CD4-positive, alpha-beta memory T cell (primary cell): ENCODE results near the gene GTF3C4. TPM values are rescaled to one million over a fixed set of nuclear protein-coding genes. Genes with fewer than 3 reads are reported as not detected.

ENCODE experiments used
- CTCF ChIA-PET: fragments of 350-600 bp; sonication (Branson Sonifier 250); formaldehyde crosslinking; loops from one replicate; lab custom pipeline; 2021; ENCODE audit warnings: inconsistent platforms; ENCODE audit not compliant: partially characterized antibody; lab: Charles Lee
- POLR2A ChIA-PET: fragments of 350-600 bp; sonication (Branson Sonifier 250); formaldehyde crosslinking; loops from one replicate; lab custom pipeline; 2021; ENCODE audit not compliant: partially characterized antibody; lab: Charles Lee
- DNase-seq, 5 donors: peaks; one replicate each; pipeline versions ENCODE4 v3.0.0 to v3.0.0-alpha.2; 2020 to 2022; ENCODE audit warnings: mixed read lengths in 1 of 5
- H3K27ac ChIP-seq: one replicate; pipeline ENCODE4 v1.7.0; 2013; ENCODE audit warnings: low read depth, low read length
- H3K27me3 ChIP-seq: 2 replicates; pipeline ENCODE4 v1.7.0; 2013; ENCODE audit warnings: mild to moderate bottlenecking, low read length, moderate library complexity; ENCODE audit not compliant: insufficient read depth
- H3K36me3 ChIP-seq: 2 replicates; pipeline ENCODE4 v1.7.0; 2013; ENCODE audit warnings: mild to moderate bottlenecking, low read length, moderate library complexity; ENCODE audit not compliant: insufficient read depth
- H3K4me1 ChIP-seq: 2 replicates; pipeline ENCODE4 v1.7.0; 2013; ENCODE audit warnings: mild to moderate bottlenecking, low read length, moderate library complexity; ENCODE audit not compliant: insufficient read depth
- H3K4me3 ChIP-seq, 2 donors: one replicate each; pipeline ENCODE4 v1.7.0; 2013; ENCODE audit warnings: low read length in 2 of 2, mild to moderate bottlenecking in 1 of 2
- H3K9me3 ChIP-seq, 2 donors: one replicate each; pipeline ENCODE4 v1.7.0; 2013; ENCODE audit warnings: low read length in 2 of 2, control low read depth in 1 of 2; ENCODE audit not compliant: control insufficient read depth in 1 of 2
- H3K27ac Mint-ChIP-seq, 7 donors: one replicate each; pipeline ENCODE4 v1.8.0; 2020 to 2021; ENCODE audit warnings: mixed read lengths in 7 of 7, mild to moderate bottlenecking in 6 of 7, inconsistent platforms in 3 of 7, moderate library complexity in 3 of 7
- H3K27me3 Mint-ChIP-seq, 2 donors: one replicate each; pipeline ENCODE4 v1.8.0; 2020 to 2021; ENCODE audit warnings: mixed read lengths in 2 of 2
- H3K36me3 Mint-ChIP-seq, 2 donors: one replicate each; pipeline ENCODE4 v1.8.0; 2020 to 2021; ENCODE audit warnings: mixed read lengths in 2 of 2, inconsistent platforms in 1 of 2, mild to moderate bottlenecking in 1 of 2
- H3K4me1 Mint-ChIP-seq, 4 donors: one replicate each; pipeline ENCODE4 v1.8.0; 2020 to 2021; ENCODE audit warnings: mixed read lengths in 4 of 4, mild to moderate bottlenecking in 1 of 4
- H3K4me3 Mint-ChIP-seq, 8 donors: one replicate each; pipeline ENCODE4 v1.8.0; 2020 to 2021; ENCODE audit warnings: mixed read lengths in 8 of 8, mild to moderate bottlenecking in 7 of 8, moderate library complexity in 6 of 8, inconsistent platforms in 3 of 8
- H3K9me3 Mint-ChIP-seq, 8 donors: one replicate each; pipeline ENCODE4 v1.8.0; 2020 to 2021; ENCODE audit warnings: mixed read lengths in 8 of 8, mild to moderate bottlenecking in 5 of 8, inconsistent platforms in 3 of 8, moderate library complexity in 1 of 8
- intact Hi-C: fragments of 100-400 bp; cut with micrococcal nuclease; formaldehyde crosslinking; loops from one replicate; pipeline ENCODE4 v1.15.1; 2023
- polyA plus RNA-seq, 2 donors: library from polyadenylated mRNA; unstranded; fragments of 300-500 nt; fragmentation: Illumina TruSeq; gene quantifications; one replicate each; pipeline ENCODE4 v1.2.3, GENCODE V29; 2021
- total RNA-seq, 2 experiments: library from RNA; stranded (reverse); gene quantifications; one replicate each; pipeline ENCODE4 v1.2.3, GENCODE V29; 2021

The GTF3C4 gene
- total and polyA plus RNA-seq, 4 experiments from 2014 or later = 2.7 to 13.2 (median 8.3) TPM

- POLR2A ChIA-PET = no interaction called here
- no peaks in the 10 kb centered on the region for H3K4me1 ChIP-seq
- Mint-ChIP-seq H3K4me3 (no peak overlapping the region), H3K9me3 (no peaks in the 10 kb centered on the region), H3K4me1 (peaks cover 0 to 1% (median 0%) of the 10 kb centered on the region in 4 donors), H3K36me3 (peaks cover 72 to 78% of the 10 kb centered on the region in 2 donors), H3K27me3 (no peaks in the 10 kb centered on the region), H3K27ac (no peak overlapping the region)
- no peak overlapping the region for H3K4me3 ChIP-seq
- H3K36me3 ChIP-seq = peaks cover 35% of the 10 kb centered on the region
- DNase-seq = no peak
- no peak overlapping the region for H3K27ac ChIP-seq
- CTCF ChIA-PET = no interaction called here
- intact Hi-C loops = no loop called here
- no peaks in the 10 kb centered on the region for H3K27me3 ChIP-seq
- no peaks in the 10 kb centered on the region for H3K9me3 ChIP-seq
These were observed 40.1 kb upstream of the GTF3C4 start for GRCh38 chr9:132630116-132630515.

- no peak for DNase-seq
- Mint-ChIP-seq H3K4me3 (no peak overlapping the region), H3K27me3 (no peaks in the 10 kb centered on the region), H3K4me1 (peaks cover 0 to 1% (median 0%) of the 10 kb centered on the region in 4 donors), H3K36me3 (peaks cover 68 to 72% of the 10 kb centered on the region in 2 donors), H3K9me3 (no peaks in the 10 kb centered on the region), H3K27ac (no peak overlapping the region)
- Histone ChIP-seq H3K4me3 (no peak overlapping the region), H3K36me3 (peaks cover 30% of the 10 kb centered on the region), H3K4me1 (no peaks in the 10 kb centered on the region), H3K27me3 (no peaks in the 10 kb centered on the region), H3K27ac (no peak overlapping the region), H3K9me3 (no peaks in the 10 kb centered on the region)
- ChIA-PET POLR2A (no interaction called here), CTCF (interaction anchor here (1.2 kb wide), 1 partner anchor 110 kb away, joined by 3 read pairs; no protein-coding TSS in a partner anchor)
- intact Hi-C loops = no loop called here
These were observed 39.5 kb upstream of the GTF3C4 start for GRCh38 chr9:132630811-132631210.

- ChIA-PET CTCF (interaction anchor here (1.2 kb wide), 1 partner anchor 110 kb away, joined by 3 read pairs; no protein-coding TSS in a partner anchor), POLR2A (no interaction called here)
- H3K27me3 Mint-ChIP-seq = no peaks in the 10 kb centered on the region
- H3K4me1 Mint-ChIP-seq = peaks cover 0 to 1% (median 0%) of the 10 kb centered on the region in 4 donors
- H3K4me3 ChIP-seq = no peak overlapping the region
- no peak overlapping the region for H3K4me3 Mint-ChIP-seq
- H3K27ac Mint-ChIP-seq = no peak overlapping the region
- H3K27ac ChIP-seq = no peak overlapping the region
- intact Hi-C loops = no loop called here
- no peaks in the 10 kb centered on the region for H3K4me1 ChIP-seq
- no peaks in the 10 kb centered on the region for H3K9me3 ChIP-seq
- no peaks in the 10 kb centered on the region for H3K9me3 Mint-ChIP-seq
- H3K27me3 ChIP-seq = no peaks in the 10 kb centered on the region
- peaks cover 63 to 70% of the 10 kb centered on the region in 2 donors for H3K36me3 Mint-ChIP-seq
- no peak for DNase-seq
- H3K36me3 ChIP-seq = peaks cover 30% of the 10 kb centered on the region
These were observed 39.0 kb upstream of the GTF3C4 start for GRCh38 chr9:132631280-132631679.

GRCh38 chr9:132631685-132632084 lies 38.6 kb upstream of the GTF3C4 start:
- H3K27me3 ChIP-seq = no peaks in the 10 kb centered on the region
- H3K27ac ChIP-seq = no peak overlapping the region
- ChIA-PET CTCF (interaction anchor here (1.2 kb wide), 1 partner anchor 110 kb away, joined by 3 read pairs; no protein-coding TSS in a partner anchor), POLR2A (no interaction called here)
- H3K4me3 Mint-ChIP-seq = no peak overlapping the region
- DNase-seq = no peak
- peaks cover 0 to 1% (median 0%) of the 10 kb centered on the region in 4 donors for H3K4me1 Mint-ChIP-seq
- H3K9me3 ChIP-seq = no peaks in the 10 kb centered on the region
- H3K36me3 Mint-ChIP-seq = peaks cover 61 to 68% of the 10 kb centered on the region in 2 donors
- no peak overlapping the region for H3K27ac Mint-ChIP-seq
- no peak overlapping the region for H3K4me3 ChIP-seq
- peaks cover 29% of the 10 kb centered on the region for H3K36me3 ChIP-seq
- intact Hi-C loops = no loop called here
- no peaks in the 10 kb centered on the region for H3K9me3 Mint-ChIP-seq
- no peaks in the 10 kb centered on the region for H3K4me1 ChIP-seq
- H3K27me3 Mint-ChIP-seq = no peaks in the 10 kb centered on the region

- no peaks in the 10 kb centered on the region for H3K4me1 ChIP-seq
- Mint-ChIP-seq H3K27me3 (no peaks in the 10 kb centered on the region), H3K4me1 (peaks cover 0 to 1% (median 0%) of the 10 kb centered on the region in 4 donors), H3K27ac (no peak overlapping the region), H3K9me3 (no peaks in the 10 kb centered on the region), H3K4me3 (no peak overlapping the region), H3K36me3 (peaks cover 55 to 69% of the 10 kb centered on the region in 2 donors)
- H3K27me3 ChIP-seq = no peaks in the 10 kb centered on the region
- H3K36me3 ChIP-seq = peaks cover 22% of the 10 kb centered on the region
- intact Hi-C loops = no loop called here
- POLR2A ChIA-PET = no interaction called here
- no peaks in the 10 kb centered on the region for H3K9me3 ChIP-seq
- DNase-seq = no peak
- CTCF ChIA-PET = no interaction called here
- H3K4me3 ChIP-seq = no peak overlapping the region
- H3K27ac ChIP-seq = no peak overlapping the region
These were observed 37.7 kb upstream of the GTF3C4 start for GRCh38 chr9:132632413-132633129.

GRCh38 chr9:132634327-132634726 lies 35.9 kb upstream of the GTF3C4 start:
- H3K4me3 ChIP-seq = no peak overlapping the region
- Mint-ChIP-seq H3K36me3 (peaks cover 55 to 66% of the 10 kb centered on the region in 2 donors), H3K27me3 (no peaks in the 10 kb centered on the region), H3K27ac (no peak overlapping the region), H3K4me3 (no peak overlapping the region), H3K9me3 (no peaks in the 10 kb centered on the region), H3K4me1 (peaks cover 0 to 1% (median 0%) of the 10 kb centered on the region in 4 donors)
- DNase-seq = no peak
- peaks cover 20% of the 10 kb centered on the region for H3K36me3 ChIP-seq
- H3K27me3 ChIP-seq = no peaks in the 10 kb centered on the region
- H3K4me1 ChIP-seq = no peaks in the 10 kb centered on the region
- ChIA-PET CTCF (no interaction called here), POLR2A (no interaction called here)
- H3K9me3 ChIP-seq = no peaks in the 10 kb centered on the region
- intact Hi-C loops = no loop called here
- H3K27ac ChIP-seq = no peak overlapping the region

GRCh38 chr9:132637351-132637750 lies 32.9 kb upstream of the GTF3C4 start:
- no peaks in the 10 kb centered on the region for H3K27me3 ChIP-seq
- Mint-ChIP-seq H3K27me3 (no peaks in the 10 kb centered on the region), H3K4me3 (no peak overlapping the region), H3K9me3 (no peaks in the 10 kb centered on the region), H3K27ac (no peak overlapping the region), H3K36me3 (peaks cover 53 to 64% of the 10 kb centered on the region in 2 donors), H3K4me1 (peaks cover 0 to 1% (median 0%) of the 10 kb centered on the region in 4 donors)
- DNase-seq = no peak
- POLR2A ChIA-PET = no interaction called here
- H3K36me3 ChIP-seq = peaks cover 19% of the 10 kb centered on the region
- no peaks in the 10 kb centered on the region for H3K9me3 ChIP-seq
- CTCF ChIA-PET = no interaction called here
- H3K27ac ChIP-seq = no peak overlapping the region
- no peaks in the 10 kb centered on the region for H3K4me1 ChIP-seq
- intact Hi-C loops = no loop called here
- H3K4me3 ChIP-seq = no peak overlapping the region
